SK-N-SH treated with all-trans-retinoic acid at 6 μM for 48 hours (cell line): ENCODE results near the gene ICAM5.

Source experiments
- ATAC-seq: fragments of 200-7000 bp; cut with Tn5 transposase; 3 replicates; pipeline ENCODE4 v1.9.1; 2020; ENCODE audit warnings: mild to moderate bottlenecking, moderate library complexity
- ARNTL ChIP-seq: fragments of 450-650 bp; formaldehyde crosslinking; IDR thresholded peaks from 2 replicates; pipeline ENCODE4 v1.5.0; 2020; ENCODE audit warnings: low read depth, mild to moderate bottlenecking, moderate library complexity, borderline replicate concordance
- ESRRG ChIP-seq: fragments of 250-450 bp; sonication (Bioruptor Pico); IDR thresholded peaks from 2 replicates; pipeline ENCODE4 v1.6.1; 2021; ENCODE audit warnings: mild to moderate bottlenecking
- GLIS3 ChIP-seq: fragments of 250-450 bp; sonication (Bioruptor Pico); IDR thresholded peaks from 2 replicates; pipeline ENCODE4 v1.5.0; 2020; ENCODE audit warnings: mild to moderate bottlenecking, moderate library complexity
- ISL1 ChIP-seq: fragments of 250-450 bp; sonication (Bioruptor Pico); IDR thresholded peaks from 2 replicates; pipeline ENCODE4 v2.1.2; 2022; ENCODE audit warnings: mild to moderate bottlenecking, moderate library complexity
- OSR1 ChIP-seq: fragments of 250-450 bp; sonication (Bioruptor Pico); IDR thresholded peaks from 2 replicates; pipeline ENCODE4 v1.8.0; 2022; ENCODE audit warnings: moderate library complexity, mild to moderate bottlenecking, inconsistent platforms
- POU6F1 ChIP-seq: fragments of 250-450 bp; sonication (Bioruptor Pico); IDR thresholded peaks from 2 replicates; pipeline ENCODE4 v1.8.0; 2021; ENCODE audit warnings: low read depth, mild to moderate bottlenecking, moderate library complexity, borderline replicate concordance
- RARB ChIP-seq: fragments of 250-450 bp; sonication (Bioruptor Pico); IDR thresholded peaks from 2 replicates; pipeline ENCODE4 v1.8.0; 2021; ENCODE audit warnings: mild to moderate bottlenecking, moderate library complexity
- SNAI2 ChIP-seq: fragments of 250-450 bp; sonication (Bioruptor Pico); IDR thresholded peaks from 2 replicates; pipeline ENCODE4 v1.5.0; 2020; ENCODE audit warnings: mild to moderate bottlenecking, moderate library complexity
- TCF4 ChIP-seq: fragments of 250-450 bp; sonication (Bioruptor Pico); IDR thresholded peaks from 2 replicates; pipeline ENCODE4 v1.8.0; 2021; ENCODE audit warnings: mild to moderate bottlenecking, moderate library complexity, borderline replicate concordance
- TSHZ2 ChIP-seq: fragments of 250-450 bp; sonication (Bioruptor Pico); IDR thresholded peaks from 2 replicates; pipeline ENCODE4 v1.5.0; 2020; ENCODE audit warnings: mild to moderate bottlenecking, moderate library complexity
- ZC3H10 ChIP-seq: fragments of 250-450 bp; sonication (Bioruptor Pico); IDR thresholded peaks from 2 replicates; pipeline ENCODE4 v1.5.1; 2021; ENCODE audit warnings: mild to moderate bottlenecking, moderate library complexity
- ZFP3 ChIP-seq: fragments of 250-450 bp; sonication (Bioruptor Pico); IDR thresholded peaks from 2 replicates; pipeline ENCODE4 v1.5.0; 2020; ENCODE audit warnings: mild to moderate bottlenecking, moderate library complexity
- ZFP30 ChIP-seq: fragments of 450-650 bp; formaldehyde crosslinking; IDR thresholded peaks from 2 replicates; pipeline ENCODE4 v1.5.0; 2022; ENCODE audit warnings: mild to moderate bottlenecking, moderate library complexity
- ZNF70 ChIP-seq: fragments of 450-650 bp; formaldehyde crosslinking; IDR thresholded peaks from 2 replicates; pipeline ENCODE4 v1.5.0; 2020; ENCODE audit warnings: mild to moderate bottlenecking, moderate library complexity
- TF ChIP-seq, protein P1 (sequence below): fragments of 250-450 bp; sonication (Bioruptor Pico); IDR thresholded peaks from 2 replicates; pipeline ENCODE4 v1.5.1; 2021; ENCODE audit warnings: mild to moderate bottlenecking, moderate library complexity
- TF ChIP-seq, protein P2 (sequence below): fragments of 250-450 bp; sonication (Bioruptor Pico); IDR thresholded peaks from 2 replicates; pipeline ENCODE4 v1.8.0; 2020; ENCODE audit warnings: mild to moderate bottlenecking, moderate library complexity, borderline replicate concordance

ICAM5 gene

GRCh38 chr19:10274589-10274988, 15.2 kb upstream of the ICAM5 start (continued):
- TF ChIP-seq POU6F1 (CRISPR knock-in tag) (no peak), TSHZ2 (CRISPR knock-in tag) (no peak), TCF4 (CRISPR knock-in tag) (no peak)

DNA sequence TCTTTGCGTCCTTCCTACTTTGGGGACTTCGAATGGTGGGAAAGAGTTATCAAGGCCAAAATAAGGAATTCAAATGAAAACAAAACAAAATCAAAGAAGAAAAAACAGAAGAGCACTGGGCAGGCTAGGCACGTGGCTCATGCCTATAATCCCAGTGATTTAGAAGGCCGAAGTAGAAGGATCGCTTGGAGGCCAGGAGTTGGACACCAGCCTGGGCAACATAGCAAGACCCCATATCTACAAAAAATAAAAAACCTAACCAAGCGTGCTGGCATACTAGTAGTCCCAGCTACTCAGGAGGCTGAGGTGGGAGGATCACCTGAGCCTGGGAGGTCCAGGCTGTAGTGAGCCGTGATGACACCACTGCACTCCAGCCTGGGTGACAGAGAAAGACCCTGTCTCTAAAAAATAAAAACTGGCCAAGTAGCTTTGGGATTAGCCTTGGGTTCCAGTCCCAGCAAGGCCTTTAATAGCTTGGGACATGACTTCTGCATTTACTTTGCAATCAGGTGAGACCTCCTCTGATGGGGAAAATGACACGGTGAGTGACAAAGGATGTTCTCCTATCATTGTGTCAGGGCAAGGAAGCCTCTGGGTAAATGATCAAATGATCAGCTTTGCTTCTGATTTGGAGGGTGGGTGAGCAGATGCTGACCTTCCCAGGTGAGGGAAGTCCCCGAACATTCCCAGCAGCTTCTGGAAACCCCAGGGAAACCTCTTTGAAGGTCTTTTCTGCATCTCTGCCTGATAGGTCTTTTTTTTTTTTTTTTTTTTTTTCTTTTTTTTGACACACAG, 11.8 kb upstream of the ICAM5 start:
- no peak for ATAC-seq
- TF ChIP-seq ZFP3 (CRISPR knock-in tag) (no peak), SNAI2 (no peak), ARNTL (CRISPR knock-in tag) (no peak), OSR1 (no peak), POU6F1 (CRISPR knock-in tag) (no peak), TSHZ2 (CRISPR knock-in tag) (no peak), ZFP30 (no peak), ESRRG (CRISPR knock-in tag) (no peak), ISL1 (CRISPR knock-in tag) (no peak), ZC3H10 (no peak), GLIS3 (CRISPR knock-in tag) (no peak)
- TF ChIP-seq, protein P1, sequence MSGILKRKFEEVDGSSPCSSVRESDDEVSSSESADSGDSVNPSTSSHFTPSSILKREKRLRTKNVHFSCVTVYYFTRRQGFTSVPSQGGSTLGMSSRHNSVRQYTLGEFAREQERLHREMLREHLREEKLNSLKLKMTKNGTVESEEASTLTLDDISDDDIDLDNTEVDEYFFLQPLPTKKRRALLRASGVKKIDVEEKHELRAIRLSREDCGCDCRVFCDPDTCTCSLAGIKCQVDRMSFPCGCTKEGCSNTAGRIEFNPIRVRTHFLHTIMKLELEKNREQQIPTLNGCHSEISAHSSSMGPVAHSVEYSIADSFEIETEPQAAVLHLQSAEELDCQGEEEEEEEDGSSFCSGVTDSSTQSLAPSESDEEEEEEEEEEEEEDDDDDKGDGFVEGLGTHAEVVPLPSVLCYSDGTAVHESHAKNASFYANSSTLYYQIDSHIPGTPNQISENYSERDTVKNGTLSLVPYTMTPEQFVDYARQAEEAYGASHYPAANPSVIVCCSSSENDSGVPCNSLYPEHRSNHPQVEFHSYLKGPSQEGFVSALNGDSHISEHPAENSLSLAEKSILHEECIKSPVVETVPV (CRISPR knock-in tag) = no peak
- TF ChIP-seq, protein P2, sequence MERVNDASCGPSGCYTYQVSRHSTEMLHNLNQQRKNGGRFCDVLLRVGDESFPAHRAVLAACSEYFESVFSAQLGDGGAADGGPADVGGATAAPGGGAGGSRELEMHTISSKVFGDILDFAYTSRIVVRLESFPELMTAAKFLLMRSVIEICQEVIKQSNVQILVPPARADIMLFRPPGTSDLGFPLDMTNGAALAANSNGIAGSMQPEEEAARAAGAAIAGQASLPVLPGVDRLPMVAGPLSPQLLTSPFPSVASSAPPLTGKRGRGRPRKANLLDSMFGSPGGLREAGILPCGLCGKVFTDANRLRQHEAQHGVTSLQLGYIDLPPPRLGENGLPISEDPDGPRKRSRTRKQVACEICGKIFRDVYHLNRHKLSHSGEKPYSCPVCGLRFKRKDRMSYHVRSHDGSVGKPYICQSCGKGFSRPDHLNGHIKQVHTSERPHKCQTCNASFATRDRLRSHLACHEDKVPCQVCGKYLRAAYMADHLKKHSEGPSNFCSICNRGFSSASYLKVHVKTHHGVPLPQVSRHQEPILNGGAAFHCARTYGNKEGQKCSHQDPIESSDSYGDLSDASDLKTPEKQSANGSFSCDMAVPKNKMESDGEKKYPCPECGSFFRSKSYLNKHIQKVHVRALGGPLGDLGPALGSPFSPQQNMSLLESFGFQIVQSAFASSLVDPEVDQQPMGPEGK (CRISPR knock-in tag) = no peak

DNA sequence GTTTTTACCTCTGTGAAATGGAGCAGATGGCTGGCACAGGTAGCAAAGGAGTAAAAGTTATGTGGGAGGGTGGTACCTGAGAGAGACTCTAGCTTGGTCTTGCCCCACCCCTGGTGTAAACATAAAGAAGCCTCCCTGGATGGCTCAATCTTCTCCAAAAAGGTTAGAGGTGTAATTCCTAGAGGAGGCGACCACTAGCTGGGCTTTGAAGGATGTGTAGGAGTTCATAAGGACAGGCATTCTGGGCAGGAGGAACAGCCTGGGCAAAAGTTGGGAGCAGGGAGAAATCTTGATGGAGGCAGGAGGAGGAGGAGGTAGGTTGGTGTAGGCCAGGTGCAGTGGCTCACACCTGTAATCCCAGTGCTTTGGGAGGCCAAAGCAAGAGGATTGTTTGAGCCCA, 10.8 kb upstream of the ICAM5 start:
- ATAC-seq = no peak
- TF ChIP-seq ZFP3 (CRISPR knock-in tag) = peak; percentile 97
- TF ChIP-seq, protein P1 (CRISPR knock-in tag) = no peak
- TF ChIP-seq ZNF70 (CRISPR knock-in tag) = no peak
- TF ChIP-seq RARB = no peak
- TF ChIP-seq, all 23 proteins: peak for 1
